Endothelial cell of umbilical vein (primary cell): ENCODE data around the gene FAM227B. TPM values are rescaled to one million over a fixed set of nuclear protein-coding genes. Genes with fewer than 3 reads are reported as not detected.
A peak's percentile ranks its signal among the peaks of the same experiment; 100 is the strongest.

Experiments used
- Bru-seq: library from RNA; stranded (reverse); fragments of 400-500 nt; gene quantifications from one replicate; lab custom pipeline; 2021; lab: Mats Ljungman, UMichigan
- BruChase-seq, 2 experiments: library from RNA; stranded (reverse); fragments of 400-500 nt; gene quantifications; one replicate each; lab custom pipeline; 2021; lab: Mats Ljungman, UMichigan
- BruUV-seq: library from RNA; stranded (reverse); fragments of 400-500 nt; replicated peaks from 2 replicates; lab custom pipeline; 2021; lab: Mats Ljungman, UMichigan
- CTCF ChIA-PET: fragments of 300-600, 350-600 bp; sonication (Branson Sonifier 250); formaldehyde crosslinking; loops from one replicate; lab custom pipeline; 2021; ENCODE audit warnings: antibody characterized with exemption, inconsistent platforms; lab: Charles Lee
- POLR2A ChIA-PET: fragments of 300-600, 350-600 bp; sonication (Branson Sonifier 250); formaldehyde crosslinking; loops from one replicate; lab custom pipeline; 2021; ENCODE audit warnings: antibody characterized with exemption, inconsistent platforms; lab: Charles Lee
- DNase-seq: peaks from one replicate; pipeline ENCODE4 v3.0.0-alpha.2; 2011; ENCODE audit warnings: low read depth, low spot score
- FAIRE-seq: peaks from 2 replicates; lab custom pipeline; 2011; peaks lifted over from hg19 to GRCh38; lab: Jason Lieb, UNC
- H2AFZ ChIP-seq: 2 replicates; pipeline ENCODE4 v1.6.0; 2012; ENCODE audit warnings: low read depth, low read length, control low read depth, inconsistent platforms
- H3K27ac ChIP-seq: 2 replicates; pipeline ENCODE4 v1.5.1; 2011; ENCODE audit warnings: low read depth, mild to moderate bottlenecking, control low read depth, low read length, moderate library complexity; ENCODE audit not compliant: insufficient read depth
- H3K27me3 ChIP-seq, 2 experiments: 2 replicates each; pipeline versions ENCODE4 v1.6.0 to v1.6.1; 2011; ENCODE audit warnings: low read length in 2 of 2, mixed read lengths in 1 of 2; ENCODE audit not compliant: control insufficient read depth in 2 of 2, insufficient read depth in 2 of 2
- H3K36me3 ChIP-seq, 2 experiments: 2 replicates in 1 of 2; 3 replicates in 1 of 2; pipeline ENCODE4 v1.5.1; 2011; ENCODE audit warnings: low read length in 2 of 2, mild to moderate bottlenecking in 1 of 2, moderate library complexity in 1 of 2; ENCODE audit not compliant: control insufficient read depth in 2 of 2, insufficient read depth in 2 of 2; ENCODE audit errors: extremely low read depth in 1 of 2
- H3K4me1 ChIP-seq: 3 replicates; pipeline ENCODE4 v1.5.1; 2011; ENCODE audit warnings: mild to moderate bottlenecking, low read length; ENCODE audit not compliant: control insufficient read depth, insufficient read depth; ENCODE audit errors: extremely low read depth
- H3K4me2 ChIP-seq: 2 replicates; pipeline ENCODE4 v1.6.1; 2011; ENCODE audit warnings: low read length, control low read depth, mixed read lengths; ENCODE audit not compliant: insufficient read depth
- H3K4me3 ChIP-seq, 3 experiments: fragments of 200-600 bp in 1 of 3; sonication (generic), shearing (Covaris generic) in 1 of 3; replicated peaks in 1 of 3; 2 replicates each; pipeline ENCODE4 v1.5.1; 2011 to 2016; ENCODE audit warnings: control low read depth in 3 of 3, low read length in 3 of 3, mild to moderate bottlenecking in 2 of 3, inconsistent platforms in 1 of 3, low read depth in 1 of 3, moderate library complexity in 1 of 3; ENCODE audit not compliant: insufficient read depth in 1 of 3
- H3K79me2 ChIP-seq: 2 replicates; pipeline ENCODE4 v1.6.0; 2012; ENCODE audit warnings: low read length, inconsistent platforms; ENCODE audit not compliant: control insufficient read depth, insufficient read depth
- H3K9ac ChIP-seq: replicated peaks from 2 replicates; pipeline ENCODE3; 2011; ENCODE audit warnings: low read length, control low read depth; ENCODE audit not compliant: insufficient read depth; ENCODE audit errors: extremely low read depth
- H3K9me1 ChIP-seq: replicated peaks from 3 replicates; pipeline ENCODE4 v1.6.0; 2011; ENCODE audit warnings: mild to moderate bottlenecking, low read length; ENCODE audit not compliant: control insufficient read depth, insufficient read depth; ENCODE audit errors: extremely low read depth
- H3K9me3 ChIP-seq: replicated peaks from 2 replicates; pipeline ENCODE4 v1.5.1; 2012; ENCODE audit warnings: low read length, inconsistent platforms; ENCODE audit not compliant: control insufficient read depth, insufficient read depth
- H4K20me1 ChIP-seq: replicated peaks from 2 replicates; pipeline ENCODE3; 2011; ENCODE audit warnings: mild to moderate bottlenecking, low read length; ENCODE audit not compliant: control insufficient read depth, insufficient read depth; ENCODE audit errors: extremely low read depth
- CTCF ChIP-seq, 2 donors: IDR thresholded peaks; 1 replicate in 1 of 2; 2 replicates in 1 of 2; pipeline ENCODE4 v1.5.1; 2011; ENCODE audit warnings: low read length in 2 of 2, mild to moderate bottlenecking in 2 of 2, moderate library complexity in 2 of 2, control low read depth in 1 of 2, inconsistent platforms in 1 of 2, low read depth in 1 of 2; ENCODE audit not compliant: insufficient read depth in 1 of 2; ENCODE audit errors: extremely low read depth in 1 of 2
- EZH2 ChIP-seq: IDR thresholded peaks from 2 replicates; pipeline ENCODE4 v1.6.1; 2012; ENCODE audit warnings: borderline replicate concordance, low read depth, mild to moderate bottlenecking, moderate library complexity, low read length, inconsistent platforms; ENCODE audit not compliant: severe bottlenecking
- FOS ChIP-seq: IDR thresholded peaks from 2 replicates; pipeline ENCODE4 v1.6.1; 2011; ENCODE audit warnings: mild to moderate bottlenecking, low read length, moderate library complexity, borderline replicate concordance; ENCODE audit not compliant: insufficient read depth
- GATA2 ChIP-seq: IDR thresholded peaks from 2 replicates; pipeline ENCODE4 v1.7.0; 2011; ENCODE audit warnings: low read depth, mild to moderate bottlenecking, moderate library complexity, mixed read lengths, low read length; ENCODE audit not compliant: insufficient read length, insufficient read depth
- JUN ChIP-seq: IDR thresholded peaks from 2 replicates; pipeline ENCODE4 v1.6.1; 2011; ENCODE audit warnings: borderline replicate concordance, low read depth; ENCODE audit not compliant: insufficient read length, insufficient read depth
- MAX ChIP-seq: IDR thresholded peaks from 2 replicates; pipeline ENCODE4 v1.6.1; 2011; ENCODE audit not compliant: insufficient read depth, insufficient read length
- MYC ChIP-seq: IDR thresholded peaks from one replicate; pipeline ENCODE4 v1.6.1; 2011; ENCODE audit warnings: mild to moderate bottlenecking, low read depth, low read length
- POLR2A ChIP-seq: IDR thresholded peaks from 2 replicates; pipeline ENCODE4 v1.6.1; 2012; ENCODE audit warnings: low read depth, mild to moderate bottlenecking, control low read depth, low read length
- POLR2AphosphoS5 ChIP-seq: IDR thresholded peaks from 2 replicates; pipeline ENCODE4 v1.6.1; 2012; ENCODE audit warnings: low read depth, mild to moderate bottlenecking, control low read depth, low read length, moderate library complexity; ENCODE audit not compliant: insufficient read depth
- dilution Hi-C: fragments of 300-500 bp; cut with MboI; formaldehyde crosslinking; loops from one replicate; pipeline ENCODE4 v1.15.0; 2019; ENCODE audit warnings: low sequenced_read_pairs; ENCODE audit not compliant: extremely low pct_ligation_motif_present
- intact Hi-C: fragments of 100-400 bp; cut with micrococcal nuclease; formaldehyde crosslinking; loops from one replicate; pipeline ENCODE4 v1.10.0; 2022
- long read RNA-seq: library from polyadenylated mRNA; stranded (forward); transcript quantifications from one replicate; pipeline ENCODE4 v2.0.0, GENCODE V29; 2021
- polyA minus RNA-seq, 3 experiments: library from RNA; depleted of rRNA, polyadenylated mRNA; stranded (reverse); fragments of >200 nt; gene quantifications; 1 replicate in 1 of 3; 2 replicates in 2 of 3; pipeline ENCODE4 v1.2.3, GENCODE V29; 2011
- polyA plus RNA-seq, 4 experiments: library from polyadenylated mRNA; depleted of rRNA in 3 of 4; stranded (reverse) in 3 of 4; unstranded in 1 of 4; fragments of >200 nt; gene quantifications; 2 replicates each; pipeline versions ENCODE4 v1.2.1 to v1.2.3, GENCODE V29; 2011 to 2012; ENCODE audit warnings: missing spikeins in 1 of 4
- total RNA-seq: library from RNA; stranded (reverse); gene quantifications from 2 replicates; pipeline ENCODE4 v1.2.3, GENCODE V29; 2021

FAM227B gene
- total RNA-seq (1.5 and 1.8 TPM in 2 replicates), polyA plus RNA-seq (0.92 and 1.5 TPM in 2 replicates), polyA minus RNA-seq (1.1 and 3.4 TPM in 2 replicates), Bru-seq, nascent RNA (percentile 22 among the genes with signal in this experiment), BruChase-seq, experiment 1, labeled RNA remaining after a 6-hour chase (percentile 16 among the genes with signal in this experiment), BruChase-seq, experiment 2, labeled RNA remaining after a 2-hour chase (percentile 20 among the genes with signal in this experiment)
- 2.5 TPM in 2 replicates for polyA plus RNA-seq (2011; cell fraction: cytosol; rRNA removed)
- 1.8 and 2.3 TPM in 2 replicates for polyA plus RNA-seq (2011; cell fraction: nucleus; rRNA removed)
- polyA plus RNA-seq (2012) = 1.4 and 4.7 TPM in 2 replicates
- polyA minus RNA-seq (2011; cell fraction: cytosol; rRNA and poly(A)+ RNA removed) = 0.92 TPM
- polyA minus RNA-seq (2011; cell fraction: nucleus; rRNA and poly(A)+ RNA removed) = 2.5 and 2.9 TPM in 2 replicates
- long read RNA-seq, partial matches to known transcripts = 0 of 9 reads
- long read RNA-seq, other reads (novel, unspliced or antisense) = 9 of 9 reads

DNA sequence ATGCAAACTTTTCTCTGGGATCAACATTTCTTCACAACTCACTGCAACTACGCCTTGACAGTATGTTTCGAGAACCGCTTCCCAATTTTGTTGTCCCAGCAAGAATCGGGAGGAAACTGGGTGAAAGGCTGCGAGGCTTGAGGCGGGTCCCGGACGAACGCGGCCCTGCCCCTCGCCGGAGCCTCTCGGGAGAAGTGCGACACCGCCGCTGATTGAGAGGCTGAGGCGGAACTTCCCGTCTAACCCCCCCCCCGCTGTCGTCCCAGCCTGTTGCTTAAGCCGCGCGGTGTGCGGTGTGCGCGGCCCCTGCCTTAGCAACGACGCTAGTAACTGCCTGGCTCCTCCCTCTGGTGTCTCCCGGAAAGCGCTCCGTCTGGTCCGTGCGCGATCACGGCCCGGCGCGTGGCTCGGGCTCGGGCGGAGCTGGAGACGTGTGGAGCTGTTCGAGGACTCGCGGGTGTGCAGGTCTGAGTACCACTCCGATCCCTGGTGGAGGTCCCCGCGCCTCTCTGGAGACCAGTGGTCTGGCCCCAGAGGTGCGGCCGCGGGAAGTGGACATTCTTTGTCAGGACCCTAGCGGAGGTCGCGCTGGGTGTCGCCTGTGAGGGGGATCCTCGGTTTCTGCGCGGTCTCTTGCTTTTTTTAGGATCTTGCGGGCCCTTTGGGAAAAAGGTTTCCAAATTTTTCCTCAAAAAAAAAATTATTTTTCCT is at the start of gene FAM227B, which contains the start of gene DTWD1:
FAM227B (minus strand) TSS at position 161 of the 711 bp plus-strand sequence. CDS start 5,647 bp downstream, outside the sequence.
DTWD1 (plus strand) TSS at position 391 of the 711 bp plus-strand sequence. CDS start 4,120 bp downstream, outside the sequence.
- FAIRE-seq (peak; percentile 98), DNase-seq (peak; percentile 98)
- H2AFZ ChIP-seq = peak within 1 kb of the TSS; percentile 78
- dilution Hi-C loops (no loop called here), intact Hi-C loops (loop anchor here (1.0 to 10.0 kb wide), 7 partner anchors 386 to 1474 kb away; partner anchors contain the start of genes COPS2, GALK2, SHC4 and TNFAIP8L3)
- peak within 1 kb of the TSS; percentile 64 for H3K27ac ChIP-seq
- H3K4me2 ChIP-seq = peak within 1 kb of the TSS; percentile 99
- CTCF ChIA-PET = no interaction called here
- no peaks in the 10 kb centered on the region for H3K27me3 ChIP-seq
- peaks cover 11% of the 10 kb centered on the region for H3K4me1 ChIP-seq
- peaks cover 31% of the 10 kb centered on the region for H3K79me2 ChIP-seq
- no peak for TF ChIP-seq JUN
- no peak for TF ChIP-seq CTCF (IDR thresholded peaks at IDR 0.05; ENCODE audit: extremely low read depth in 1 of 2, insufficient read depth in 1 of 2, low read depth in 1 of 2, low read length in 2 of 2)
- TF ChIP-seq MAX = peak; percentile 88
- TF ChIP-seq FOS = no peak
- no peak for TF ChIP-seq EZH2
- TF ChIP-seq GATA2 = no peak
- TF ChIP-seq MYC = peak; percentile 76
- TF ChIP-seq POLR2A = peak; percentile 88
- TF ChIP-seq POLR2AphosphoS5 = peak; percentile 95
- peak within 1 kb of the TSS; percentile 87 for H3K9ac ChIP-seq
- no peaks in the 10 kb centered on the region for H4K20me1 ChIP-seq
- BruUV-seq = TSS peak; percentile 72
- POLR2A ChIA-PET = no interaction called here
- no peaks in the 10 kb centered on the region for H3K9me1 ChIP-seq
- H3K36me3 ChIP-seq = peaks cover 2 to 7% of the 10 kb centered on the region in 2 experiments
- peak within 1 kb of the TSS; percentile 79 to 95 (median 91) for H3K4me3 ChIP-seq
- H3K9me3 ChIP-seq = peaks cover 2% of the 10 kb centered on the region
